Ovary (tissue), 9 donors: ENCODE measurements around the gene LRRC15. TPM values are rescaled to one million over a fixed set of nuclear protein-coding genes. Genes with fewer than 3 reads are reported as not detected.
A peak's percentile ranks its signal among the peaks of the same experiment; 100 is the strongest.

Source experiments
- DNase-seq, 5 donors: peaks; one replicate each; pipeline ENCODE4 v3.0.0-alpha.2; 2019 to 2020
- H3K27ac ChIP-seq, 2 donors: fragments of 200-600 bp; one replicate each; pipeline versions ENCODE4 v1.5.1 to v1.8.0; 2019 to 2022
- H3K27me3 ChIP-seq: fragments of 200-600 bp; one replicate; pipeline ENCODE4 v1.8.0; 2022
- H3K36me3 ChIP-seq: fragments of 200-600 bp; sonication (generic); one replicate; pipeline ENCODE4 v1.5.1; 2019
- H3K4me1 ChIP-seq: one replicate; pipeline ENCODE4 v1.8.1; 2013; ENCODE audit warnings: mild to moderate bottlenecking, moderate library complexity; ENCODE audit not compliant: insufficient read depth
- H3K4me3 ChIP-seq: fragments of 200-600 bp; sonication (generic); one replicate; pipeline ENCODE4 v1.5.1; 2017
- H3K9me3 ChIP-seq, 2 donors: fragments of 200-600 bp in 1 of 2; sonication (generic) in 1 of 2; one replicate each; pipeline versions ENCODE4 v1.5.1 to v1.8.1; 2013 to 2019; ENCODE audit warnings: mild to moderate bottlenecking in 1 of 2, moderate library complexity in 1 of 2
- EP300 ChIP-seq: sonication (generic); formaldehyde crosslinking; IDR thresholded peaks from one replicate; pipeline ENCODE4 v1.6.1; 2017; ENCODE audit warnings: antibody characterized with exemption
- POLR2A ChIP-seq: fragments of 450-650 bp; IDR thresholded peaks from one replicate; pipeline ENCODE4 v1.6.1; 2017; ENCODE audit warnings: antibody characterized with exemption, mild to moderate bottlenecking, moderate library complexity
- WGBS, 3 donors: extraction: QIAGEN DNeasy Blood & Tissue Kit in 1 of 3; methylation state at CpG; one replicate each; pipeline versions ENCODE4 v1.1.5 to v1.1.7; 2013 to 2017; 5-methylcytosine and 5-hydroxymethylcytosine counted together
- intact Hi-C, 4 donors: fragments of 100-400 bp; cut with DNase I; formaldehyde crosslinking; loops; one replicate each; pipeline versions ENCODE4 v1.11.0 to v1.15.1; 2022 to 2023
- polyA plus RNA-seq, 2 donors: library from polyadenylated mRNA; stranded (reverse); fragments of 200-250 nt in 1 of 2; fragments of 350-450 nt in 1 of 2; fragmentation: Illumina TruSeq in 1 of 2; extraction: RNeasy Lipid Tissue Mini Kit (QIAGEN cat#74804) in 1 of 2; gene quantifications; one replicate each; pipeline ENCODE4 v1.2.3, GENCODE V29; 2013 to 2014
- total RNA-seq, 7 donors: library from RNA; depleted of rRNA in 2 of 7; stranded (reverse); fragments of >200 nt in 2 of 7; fragmentation: NEBNext Ultra II Directional in 3 of 7; extraction: Animal tissue kit (Norgen Biotek cat#: 25700) in 3 of 7; gene quantifications; one replicate each; pipeline versions ENCODE4 v1.1.0 to v1.2.4, GENCODE V29; 2016 to 2023
- TF ChIP-seq, protein P1 (sequence below), 3 donors: fragments of 450-650 bp in 2 of 3; fragments of 200-600 bp in 1 of 3; IDR thresholded peaks; one replicate each; pipeline versions ENCODE4 v1.5.1 to v1.8.0; 2016 to 2022; ENCODE audit warnings: antibody characterized with exemption in 3 of 3, mild to moderate bottlenecking in 1 of 3
- donor health status: DM: no; HTN: no; CAD: no; lungs with moderate emphysema.
- donor health status: DM: no; HTN: no; CAD: no.
- donor health status: Bipolar disorder and iron deficiency.
- donor health status: DM: yes; HTN: yes; CAD: no.
- donor health status: DM: no; HTN: no; CAD: no.
- donor health status: DM: yes; HTN: yes; CAD: no.

Gene LRRC15
- total and polyA plus RNA-seq, 9 donors = 0.05 to 2.5 (median 0.19) TPM; not detected in 1

DNA sequence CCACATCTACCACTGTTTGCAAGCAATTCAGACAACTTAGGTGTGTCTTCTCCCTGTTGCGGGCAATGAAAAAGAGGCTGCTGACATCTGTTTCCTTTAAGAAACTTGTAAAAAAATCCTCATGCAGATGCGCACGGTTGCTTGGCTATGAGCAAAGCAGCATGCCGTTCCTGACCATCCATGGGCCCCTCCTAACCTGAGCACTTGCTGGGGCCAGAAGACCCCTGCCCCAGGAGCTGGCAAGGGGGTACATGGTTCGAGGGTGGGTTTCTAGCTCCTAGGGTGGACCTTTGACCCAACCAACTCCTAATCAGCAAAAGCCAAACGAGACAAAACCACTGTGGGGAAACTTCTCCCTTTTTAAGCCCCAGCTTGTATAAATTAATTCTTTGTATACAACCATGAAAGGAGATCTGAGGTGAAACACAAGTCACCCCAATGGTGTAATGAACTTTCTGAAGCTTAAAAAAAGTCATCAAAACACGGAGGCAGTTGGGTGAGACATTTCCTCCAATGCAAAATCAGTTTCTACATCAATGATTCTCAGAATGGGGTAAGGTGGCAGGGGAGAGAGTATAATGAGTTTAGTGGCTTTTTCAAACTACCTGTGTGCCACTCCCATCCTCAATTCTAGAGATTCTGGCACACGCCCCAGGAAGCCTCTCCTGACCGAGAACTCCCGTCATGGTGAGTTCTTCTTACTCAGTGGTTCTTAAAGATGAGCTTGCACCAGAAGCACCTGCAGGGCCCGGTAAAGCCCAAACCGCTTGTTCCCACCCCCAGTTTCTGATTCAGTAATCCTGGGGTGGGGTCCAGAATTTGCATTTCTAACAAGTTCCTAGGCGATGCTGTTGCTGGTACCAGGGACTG, 62.5 kb downstream of the LRRC15 start:
- DNase-seq = peak in 1 of 5 donors; percentile 21
- TF ChIP-seq POLR2A = no peak
- TF ChIP-seq EP300 = no peak
- TF ChIP-seq, protein P1, sequence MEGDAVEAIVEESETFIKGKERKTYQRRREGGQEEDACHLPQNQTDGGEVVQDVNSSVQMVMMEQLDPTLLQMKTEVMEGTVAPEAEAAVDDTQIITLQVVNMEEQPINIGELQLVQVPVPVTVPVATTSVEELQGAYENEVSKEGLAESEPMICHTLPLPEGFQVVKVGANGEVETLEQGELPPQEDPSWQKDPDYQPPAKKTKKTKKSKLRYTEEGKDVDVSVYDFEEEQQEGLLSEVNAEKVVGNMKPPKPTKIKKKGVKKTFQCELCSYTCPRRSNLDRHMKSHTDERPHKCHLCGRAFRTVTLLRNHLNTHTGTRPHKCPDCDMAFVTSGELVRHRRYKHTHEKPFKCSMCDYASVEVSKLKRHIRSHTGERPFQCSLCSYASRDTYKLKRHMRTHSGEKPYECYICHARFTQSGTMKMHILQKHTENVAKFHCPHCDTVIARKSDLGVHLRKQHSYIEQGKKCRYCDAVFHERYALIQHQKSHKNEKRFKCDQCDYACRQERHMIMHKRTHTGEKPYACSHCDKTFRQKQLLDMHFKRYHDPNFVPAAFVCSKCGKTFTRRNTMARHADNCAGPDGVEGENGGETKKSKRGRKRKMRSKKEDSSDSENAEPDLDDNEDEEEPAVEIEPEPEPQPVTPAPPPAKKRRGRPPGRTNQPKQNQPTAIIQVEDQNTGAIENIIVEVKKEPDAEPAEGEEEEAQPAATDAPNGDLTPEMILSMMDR (IDR thresholded peaks at IDR 0.05) = no peak
- intact Hi-C loops = no loop called here
- H3K27me3 ChIP-seq = no peaks in the 10 kb centered on the region
- H3K4me1 ChIP-seq = no peaks in the 10 kb centered on the region
- no peaks in the 10 kb centered on the region for H3K9me3 ChIP-seq
- no peak overlapping the region for H3K4me3 ChIP-seq
- WGBS, 3 donors = 86 to 87% (median 87%) methylated on average over 13 of the region's 13 CpGs
- no peak overlapping the region for H3K27ac ChIP-seq
- H3K36me3 ChIP-seq = no peaks in the 10 kb centered on the region

DNA sequence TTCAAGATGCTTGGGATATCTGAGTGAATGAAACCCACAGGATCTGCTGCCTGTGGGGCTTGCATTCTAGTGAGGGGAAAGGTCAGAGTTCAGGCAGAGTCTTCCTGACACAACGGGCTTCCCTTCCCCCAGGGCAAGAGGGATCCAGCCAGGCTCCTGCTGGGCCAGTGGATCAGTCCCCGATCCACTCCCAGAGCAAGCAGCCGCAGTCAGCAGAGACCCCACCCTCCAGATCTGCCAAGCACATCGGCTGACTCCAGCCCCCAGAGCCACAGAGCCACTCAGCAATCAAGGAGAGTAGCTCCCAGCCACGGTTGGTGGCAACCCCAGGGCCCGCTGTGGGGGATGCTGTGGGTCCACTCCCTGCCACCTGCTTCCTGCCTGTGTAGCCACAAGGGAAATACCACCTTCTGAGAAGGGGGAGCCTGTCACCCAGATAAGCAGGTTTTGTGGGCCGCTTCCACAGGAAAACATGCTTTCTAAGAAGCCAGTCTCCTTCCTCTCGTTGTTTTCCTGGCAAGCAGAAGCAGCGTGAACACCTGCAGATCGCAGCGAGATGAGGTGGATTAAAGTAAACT, 63.3 kb downstream of the LRRC15 start:
- no peaks in the 10 kb centered on the region for H3K36me3 ChIP-seq
- no peaks in the 10 kb centered on the region for H3K9me3 ChIP-seq
- H3K27ac ChIP-seq = no peak overlapping the region
- H3K4me3 ChIP-seq = no peak overlapping the region
- intact Hi-C loops = no loop called here
- WGBS, 3 donors = 71 to 89% (median 82%) methylated on average over 11 of the region's 11 CpGs
- TF ChIP-seq EP300 = no peak
- TF ChIP-seq, protein P1 (IDR thresholded peaks at IDR 0.05) = no peak
- no peak for TF ChIP-seq POLR2A
- H3K4me1 ChIP-seq = no peaks in the 10 kb centered on the region
- H3K27me3 ChIP-seq = no peaks in the 10 kb centered on the region
- DNase-seq = peak in 1 of 5 donors; percentile 24

DNA sequence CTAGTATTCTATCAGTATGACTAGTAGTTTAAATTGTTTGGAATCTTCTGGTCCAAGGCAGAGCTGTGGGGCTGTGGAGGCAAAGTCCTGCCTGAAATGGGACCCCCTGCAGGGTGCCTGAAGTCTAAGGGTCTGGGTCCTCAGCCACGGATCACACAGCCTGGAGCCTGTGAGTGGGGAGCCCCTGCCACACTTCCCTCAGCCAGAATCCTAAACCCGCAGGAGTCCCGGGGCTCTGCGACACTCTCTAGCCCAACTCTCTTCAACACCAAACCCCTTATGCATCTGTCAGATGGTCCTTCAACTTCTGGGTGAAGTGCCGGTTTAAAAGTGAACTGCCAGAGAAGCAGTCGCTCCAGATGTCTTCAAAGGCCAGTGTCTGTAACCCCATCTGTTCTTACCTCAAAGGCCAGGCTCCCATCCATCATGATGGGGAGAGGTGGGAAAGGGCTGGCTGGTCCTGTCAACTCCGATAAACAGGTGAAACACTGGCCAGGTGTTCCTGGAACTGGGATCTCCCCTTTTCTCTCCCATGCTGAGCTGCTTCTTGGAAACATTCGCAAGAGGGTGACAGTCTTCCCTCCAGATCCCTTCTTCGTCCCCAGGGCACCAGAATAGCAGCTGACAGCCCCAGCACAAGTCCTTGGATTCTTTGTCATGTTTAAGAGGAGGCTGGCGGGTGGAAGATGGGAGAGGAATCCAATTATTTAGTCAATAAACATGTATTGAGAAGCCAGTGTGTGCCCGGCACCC, 64.0 kb downstream of the LRRC15 start:
- Histone ChIP-seq H3K36me3 (no peaks in the 10 kb centered on the region), H3K9me3 (no peaks in the 10 kb centered on the region), H3K4me3 (no peak overlapping the region), H3K4me1 (no peaks in the 10 kb centered on the region), H3K27ac (no peak overlapping the region), H3K27me3 (no peaks in the 10 kb centered on the region)
- 94 to 95% (median 94%) methylated on average over 11 of the region's 11 CpGs for WGBS, 3 donors
- TF ChIP-seq POLR2A (no peak), EP300 (no peak)
- TF ChIP-seq, protein P1 (IDR thresholded peaks at IDR 0.05) = no peak
- no peak for DNase-seq
- intact Hi-C loops = no loop called here

Other genes with a start within 250 kb of the LRRC15 start
- gene HES1, start 233.6 kb downstream of the LRRC15 start, total RNA-seq = 100 to 1,000 TPM in 1 of 7 donors, 10 to 100 TPM in 6; 16.7 to 116 (median 41.3) TPM
- 10 to 100 TPM; 18.5 to 35.0 TPM for gene HES1, start 233.6 kb downstream of the LRRC15 start, polyA plus RNA-seq
- under 1 TPM in 1 of 7 donors, not detected in 6; 0.18 TPM for gene CPN2, start 18.4 kb downstream of the LRRC15 start, total RNA-seq
- 1 to 10 TPM in 1 of 2 donors, not detected in 1; 1.6 TPM for gene CPN2, start 18.4 kb downstream of the LRRC15 start, polyA plus RNA-seq
- 1 to 10 TPM in 1 of 7 donors, under 1 TPM in 5, not detected in 1; 0.13 to 1.1 (median 0.41) TPM for gene GP5, start 29.5 kb upstream of the LRRC15 start, total RNA-seq
- under 1 TPM; 0.25 to 0.46 TPM for gene GP5, start 29.5 kb upstream of the LRRC15 start, polyA plus RNA-seq
- 100 to 1,000 TPM in 1 of 7 donors, 10 to 100 TPM in 6; 41.5 to 101 (median 53.4) TPM for gene ATP13A3, start 117.3 kb upstream of the LRRC15 start, total RNA-seq
- 10 to 100 TPM; 13.7 to 21.5 TPM for gene ATP13A3, start 117.3 kb upstream of the LRRC15 start, polyA plus RNA-seq